ENCODE measurements around the gene C21orf58.
A peak's percentile ranks its signal among the peaks of the same experiment; 100 is the strongest.
"Not testable (repeated sequence)": the region's sequence is repeated elsewhere in the genome, so short reads cannot be mapped to it uniquely, and the experiment has no call there.

C21orf58 gene

DNA sequence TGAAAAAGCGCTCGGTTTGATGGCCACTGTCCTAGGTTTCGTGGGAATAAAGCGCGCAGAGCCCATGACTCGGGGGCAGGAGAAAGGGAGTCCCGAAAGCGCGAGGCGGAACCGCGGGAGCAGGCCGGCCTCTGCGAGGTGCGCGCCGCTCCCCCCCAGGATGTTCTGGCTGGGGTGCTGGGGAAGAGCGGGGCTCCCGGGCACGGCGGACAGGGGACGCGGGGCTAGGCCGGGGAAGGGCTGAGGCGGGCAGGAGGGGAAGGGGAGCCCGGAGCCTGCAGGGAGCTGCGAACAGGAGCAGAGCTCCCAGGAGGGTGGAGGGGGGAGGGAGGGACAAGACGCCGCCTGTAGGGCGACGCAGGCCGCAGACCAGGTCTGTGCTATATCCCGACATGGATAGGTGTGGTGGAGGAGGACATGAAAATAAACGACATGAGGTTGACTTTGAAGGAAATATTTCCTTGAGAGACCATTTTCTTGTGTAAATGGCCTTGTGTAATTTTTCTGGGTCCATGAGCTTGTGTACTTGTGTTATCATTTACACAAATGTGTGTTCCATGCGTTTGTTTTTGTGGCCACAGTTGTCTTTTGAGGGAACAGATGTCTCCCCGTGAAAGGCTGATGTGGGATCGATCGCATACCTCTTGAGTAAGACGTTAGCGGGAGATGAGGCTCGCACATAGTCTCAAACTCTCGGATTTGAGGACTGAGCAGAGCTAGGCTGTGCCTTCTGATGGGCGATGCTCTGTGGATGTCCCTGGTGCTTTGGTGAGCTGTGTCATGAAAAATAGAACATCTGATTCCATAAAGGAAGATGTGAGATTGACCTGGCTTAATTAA, 1.6 kb upstream of the C21orf58 start:
- peak; percentile 75 for DNase-seq (ENCODE audit: low read depth, low spot score)

DNA sequence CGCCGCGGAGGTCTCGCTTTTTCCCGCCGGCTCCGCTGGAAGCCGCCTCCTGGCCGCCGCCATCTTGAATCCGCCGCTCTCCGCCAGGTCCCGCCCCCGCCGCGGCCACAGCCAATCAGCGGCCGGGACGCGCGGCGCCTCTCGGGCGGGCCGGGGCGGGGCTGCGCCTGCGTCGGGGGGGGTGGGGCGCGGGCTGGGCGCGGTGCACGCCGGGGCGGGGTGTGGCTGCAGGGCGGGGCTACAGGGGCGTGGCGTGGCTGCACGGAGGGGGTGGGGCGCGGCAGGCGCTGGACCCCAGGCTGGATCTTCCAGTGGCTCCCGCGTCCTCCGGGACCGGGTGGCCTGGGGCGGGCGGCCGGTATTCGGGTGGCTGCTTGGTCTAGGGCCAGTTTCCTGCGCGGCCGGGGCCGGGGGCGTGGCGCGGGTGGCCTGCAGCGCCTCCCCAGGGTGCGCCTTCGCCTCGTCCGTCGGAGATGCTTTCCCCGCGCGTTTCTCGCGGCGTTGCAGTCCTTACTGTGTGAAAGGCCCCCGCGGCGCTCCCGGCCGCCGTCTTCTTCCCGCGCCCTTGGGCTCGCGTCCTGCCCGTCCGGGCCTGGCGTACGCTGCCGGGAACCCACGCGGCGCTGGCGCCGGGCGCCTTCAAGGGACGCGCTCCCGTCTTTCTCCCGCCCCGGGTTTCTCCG, 861 bp upstream of the C21orf58 start:
- DNase-seq (ENCODE audit: low read depth, low spot score): peak; percentile 88

- DNase-seq (ENCODE audit: low read depth, low spot score): peak; percentile 25
These were observed 402 bp downstream of the C21orf58 start for GRCh38 chr21:46323227-46323709.

- DNase-seq (ENCODE audit: low read depth, low spot score): peak; percentile 50
These were observed 1.1 kb downstream of the C21orf58 start for GRCh38 chr21:46322351-46323226.

GRCh38 chr21:46320331-46320801, 3.3 kb downstream of the C21orf58 start:
- DNase-seq (ENCODE audit: low read depth, low spot score): no peak

DNA sequence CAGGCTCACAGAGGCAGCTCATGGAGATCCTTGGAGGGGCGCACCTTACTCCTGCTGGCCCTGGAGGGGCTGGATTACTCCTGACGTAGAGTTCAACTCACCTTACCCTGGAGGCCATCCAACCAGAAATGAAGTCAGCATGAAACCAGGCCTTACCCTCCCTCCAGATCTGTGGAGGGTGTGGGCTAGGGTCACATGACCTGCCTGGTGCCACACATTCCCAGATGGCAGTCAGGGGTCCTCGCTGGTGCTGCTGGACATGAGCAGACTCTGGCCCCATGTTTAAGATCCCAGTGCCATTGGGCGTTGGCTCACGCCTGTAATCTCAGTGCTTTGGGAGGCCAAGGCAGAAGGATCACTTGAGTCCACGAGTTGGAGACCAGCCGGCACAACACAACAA, 4.5 kb downstream of the C21orf58 start:
- no peak for DNase-seq (ENCODE audit: low read depth, low spot score)

DNA sequence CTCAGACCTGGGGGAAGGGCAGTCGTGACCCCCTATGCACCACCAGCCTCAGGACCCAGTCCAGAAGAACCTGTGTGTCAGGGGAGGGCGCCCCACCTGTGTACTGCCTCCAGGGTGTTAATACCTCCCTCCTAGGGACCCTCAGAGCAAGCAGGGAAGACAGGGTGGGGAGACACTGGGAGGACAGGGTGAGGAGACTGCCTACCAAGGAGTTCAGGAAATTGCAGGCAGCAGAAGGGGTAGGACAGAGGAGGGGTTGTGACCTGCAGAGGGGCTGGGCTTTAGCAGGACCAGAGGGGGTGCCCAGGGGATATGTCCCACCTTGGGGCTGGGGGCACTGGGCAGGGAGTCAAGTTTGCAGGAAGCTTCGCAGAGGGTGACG, 5.2 kb downstream of the C21orf58 start:
- DNase-seq (ENCODE audit: low read depth, low spot score): no peak

DNA sequence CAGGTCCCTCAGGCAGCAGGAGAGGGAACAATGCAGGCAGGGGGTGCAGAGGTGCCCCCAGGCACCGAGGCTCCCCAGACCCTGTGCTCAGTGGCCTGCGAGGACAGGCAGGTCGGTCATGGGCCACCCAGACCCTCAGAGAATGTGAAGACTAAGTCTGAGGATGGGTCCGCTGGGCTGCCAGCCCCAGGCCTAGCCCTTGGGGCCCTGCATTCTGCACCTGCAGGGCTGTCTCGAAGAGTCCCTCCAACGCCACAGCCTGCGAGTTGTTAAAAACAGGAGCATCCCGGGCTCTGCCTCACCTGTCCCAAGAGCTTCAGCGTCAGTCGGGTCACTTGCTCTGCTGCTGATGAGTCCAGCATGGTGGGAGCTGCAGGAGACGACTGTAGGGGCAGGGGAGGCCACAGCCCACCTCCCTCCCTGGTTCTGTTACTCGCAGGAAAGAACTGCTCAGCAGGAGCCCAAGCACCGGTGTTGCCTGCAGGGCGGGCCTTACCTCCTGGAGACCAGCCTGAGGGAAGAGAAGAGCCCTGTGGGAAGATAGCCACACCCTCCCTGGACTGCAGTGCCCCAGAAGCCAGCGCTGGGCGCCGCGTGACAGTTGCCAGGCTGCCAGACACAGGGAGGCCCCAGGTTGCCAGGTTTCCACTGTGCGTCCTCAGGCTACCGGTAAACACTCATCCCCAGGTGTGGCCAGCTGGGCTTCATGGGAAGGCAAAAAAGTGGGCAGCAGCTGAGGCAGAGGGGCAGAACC, 5.8 kb downstream of the C21orf58 start:
- peak; percentile 51 for DNase-seq (ENCODE audit: low read depth, low spot score)

GRCh38 chr21:46316708-46317324, 6.9 kb downstream of the C21orf58 start:
- DNase-seq (ENCODE audit: low read depth, low spot score): no peak

DNA sequence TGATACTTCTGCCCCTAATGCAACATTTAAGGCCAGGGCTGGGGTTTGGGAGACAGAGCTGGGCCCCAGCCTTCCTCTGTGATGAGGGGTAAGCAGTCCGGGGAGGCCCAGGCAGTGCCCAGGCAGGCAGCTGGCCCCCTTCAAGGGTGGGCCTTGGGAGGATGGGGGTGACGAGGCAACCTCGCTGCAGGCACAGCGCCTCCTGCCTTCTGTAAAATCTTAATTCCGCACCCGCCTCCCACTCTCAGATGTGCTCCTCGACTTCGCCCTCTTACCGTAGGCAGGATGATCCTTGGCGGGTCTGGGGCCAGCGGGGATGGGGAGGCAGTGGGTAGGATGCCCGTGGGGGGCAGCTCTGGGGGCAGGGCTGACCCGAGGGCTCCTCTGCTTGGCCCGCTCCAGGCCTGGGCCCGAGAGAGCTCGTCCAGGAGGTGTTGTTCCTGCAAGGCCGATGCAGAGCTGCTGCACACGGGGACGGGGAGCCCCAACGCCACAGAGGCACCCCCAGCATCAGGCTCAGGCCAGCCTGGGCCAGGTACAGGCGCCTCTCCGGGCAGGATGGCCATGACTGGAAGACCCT, 9.1 kb downstream of the C21orf58 start:
- DNase-seq (ENCODE audit: low read depth, low spot score): no peak

DNA sequence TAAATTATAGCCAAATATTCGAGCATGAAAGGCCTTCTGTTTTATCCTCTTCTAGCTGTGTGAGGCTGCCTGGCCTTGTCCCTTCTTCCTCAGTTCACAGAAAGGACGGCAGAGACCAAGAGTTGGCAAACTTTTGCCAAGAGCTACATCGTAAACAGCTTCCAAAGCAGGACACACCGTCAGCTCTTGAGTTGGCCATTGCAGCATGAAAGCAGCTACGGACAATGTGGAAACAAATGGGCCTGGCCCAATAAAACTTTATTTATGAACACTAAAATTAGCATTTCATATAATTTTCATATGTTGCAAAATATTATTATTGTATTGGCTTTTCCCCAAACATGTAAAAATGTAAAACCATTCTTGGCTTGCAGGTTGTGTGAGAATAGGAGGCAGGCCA, 10.7 kb downstream of the C21orf58 start:
- no peak for DNase-seq (ENCODE audit: low read depth, low spot score)

DNA sequence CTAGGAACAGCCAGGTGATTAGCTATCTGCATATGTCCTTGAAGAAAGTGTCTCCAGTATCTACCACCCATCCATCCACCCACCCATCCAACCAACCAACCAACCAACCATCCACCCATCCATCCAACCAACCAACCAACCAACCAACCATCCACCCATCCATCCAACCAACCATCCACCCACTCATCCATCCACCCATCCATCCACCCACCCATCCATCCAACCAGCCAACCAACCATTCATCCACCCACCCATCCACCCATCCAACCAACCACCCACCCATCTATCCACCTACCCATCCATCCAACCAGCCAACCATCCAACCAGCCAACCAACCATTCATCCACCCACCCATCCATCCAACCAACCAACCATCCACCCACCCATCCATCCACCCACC, 12.1 kb downstream of the C21orf58 start:
- no peak for DNase-seq (ENCODE audit: low read depth, low spot score)

- DNase-seq (ENCODE audit: low read depth, low spot score): not testable (repeated sequence)
These were observed 13.4 kb downstream of the C21orf58 start for GRCh38 chr21:46310260-46310659.

DNA sequence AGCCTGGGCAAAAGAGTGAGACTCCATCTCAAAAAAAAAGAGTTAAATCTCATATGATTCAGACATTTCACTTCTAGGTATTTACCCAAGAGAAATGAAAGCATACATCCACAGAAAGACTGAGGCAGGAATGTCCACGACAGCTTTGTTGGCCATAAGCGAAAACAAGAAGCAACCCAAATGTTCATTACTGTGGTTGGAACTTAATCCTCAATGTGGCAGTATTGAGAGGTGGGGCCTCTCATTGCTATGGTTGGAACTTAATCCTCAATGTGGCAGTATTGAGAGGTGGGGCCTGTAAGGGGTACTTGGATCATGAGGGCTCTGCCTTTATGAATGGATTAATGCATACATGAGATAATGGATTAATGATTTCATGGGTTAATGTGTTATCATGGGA, 15.2 kb downstream of the C21orf58 start:
- DNase-seq (ENCODE audit: low read depth, low spot score): no peak

- no peak for DNase-seq (ENCODE audit: low read depth, low spot score)
These were observed 16.0 kb downstream of the C21orf58 start for GRCh38 chr21:46307625-46308024.

- DNase-seq (ENCODE audit: low read depth, low spot score): no peak
These were observed 18.7 kb downstream of the C21orf58 start for GRCh38 chr21:46304955-46305354.

- no peak for DNase-seq (ENCODE audit: low read depth, low spot score)
These were observed 19.2 kb downstream of the C21orf58 start for GRCh38 chr21:46304437-46304836.

DNA sequence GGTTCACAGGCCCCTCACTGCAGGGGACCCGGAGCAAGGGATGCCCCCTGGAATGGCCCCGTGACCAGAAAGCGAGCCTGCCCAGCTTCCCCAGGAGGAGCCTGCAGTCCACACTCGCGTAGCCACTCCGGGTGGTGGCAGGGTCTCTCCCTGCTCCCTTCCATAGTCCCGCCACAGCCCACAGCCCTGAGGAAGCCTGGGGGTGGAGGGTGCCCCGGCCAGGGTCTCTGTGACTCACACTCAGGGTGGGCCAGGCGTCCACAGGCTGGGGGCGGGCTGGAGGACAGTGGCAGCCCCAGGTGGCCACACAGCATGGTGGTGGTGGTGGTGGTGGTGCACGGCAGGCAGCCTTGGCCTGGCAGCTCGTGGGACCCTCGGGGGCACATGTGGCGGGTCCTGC, 21.9 kb downstream of the C21orf58 start:
- DNase-seq (ENCODE audit: low read depth, low spot score): no peak

DNA sequence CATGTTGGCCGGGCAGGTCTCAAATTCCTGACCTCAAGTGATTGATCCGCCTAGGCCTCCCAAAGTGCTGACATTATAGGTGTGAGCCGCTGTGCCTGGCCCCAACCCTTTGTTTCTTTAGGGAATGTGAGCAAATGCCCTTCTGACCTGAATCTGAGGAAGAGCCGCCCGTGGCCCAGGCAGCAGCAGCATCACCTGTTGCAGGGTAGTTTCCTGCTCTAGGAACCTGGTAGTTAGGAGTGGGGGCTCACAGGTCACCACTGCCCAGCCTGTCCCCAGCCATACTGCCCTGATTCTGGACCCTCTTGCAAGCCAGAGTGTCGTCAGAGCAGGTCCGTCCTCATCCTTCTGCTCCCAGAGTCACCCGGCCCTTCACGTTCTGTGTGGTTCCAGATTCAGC, 24.5 kb downstream of the C21orf58 start:
- DNase-seq (ENCODE audit: low read depth, low spot score): no peak

Data from ELF-1 (cell line).